Neural cell (in vitro differentiated cells): ENCODE data around the gene CLEC18B.
"Not testable (repeated sequence)": the region's sequence is repeated elsewhere in the genome, so short reads cannot be mapped to it uniquely, and the experiment has no call there.

Experiments used
- EP300 ChIP-seq: fragments of 450-650 bp; conservative IDR thresholded peaks from 2 replicates; pipeline ENCODE4 v1.6.1; 2014; ENCODE audit warnings: antibody characterized with exemption, mild to moderate bottlenecking, moderate library complexity; ENCODE audit not compliant: poor library complexity, severe bottlenecking
- MXI1 ChIP-seq: fragments of 450-650 bp; conservative IDR thresholded peaks from 2 replicates; pipeline ENCODE4 v1.6.1; 2014; ENCODE audit warnings: antibody characterized with exemption, mild to moderate bottlenecking; ENCODE audit not compliant: poor library complexity, severe bottlenecking
- TAF1 ChIP-seq: IDR thresholded peaks from 2 replicates; pipeline ENCODE4 v1.6.1; 2012; ENCODE audit warnings: low read depth
- TF ChIP-seq, protein P1 (sequence below): fragments of 450-650 bp; IDR thresholded peaks from 2 replicates; pipeline ENCODE4 v1.5.1; 2014; ENCODE audit warnings: antibody characterized with exemption, mild to moderate bottlenecking, moderate library complexity; ENCODE audit not compliant: poor library complexity, severe bottlenecking

DNA sequence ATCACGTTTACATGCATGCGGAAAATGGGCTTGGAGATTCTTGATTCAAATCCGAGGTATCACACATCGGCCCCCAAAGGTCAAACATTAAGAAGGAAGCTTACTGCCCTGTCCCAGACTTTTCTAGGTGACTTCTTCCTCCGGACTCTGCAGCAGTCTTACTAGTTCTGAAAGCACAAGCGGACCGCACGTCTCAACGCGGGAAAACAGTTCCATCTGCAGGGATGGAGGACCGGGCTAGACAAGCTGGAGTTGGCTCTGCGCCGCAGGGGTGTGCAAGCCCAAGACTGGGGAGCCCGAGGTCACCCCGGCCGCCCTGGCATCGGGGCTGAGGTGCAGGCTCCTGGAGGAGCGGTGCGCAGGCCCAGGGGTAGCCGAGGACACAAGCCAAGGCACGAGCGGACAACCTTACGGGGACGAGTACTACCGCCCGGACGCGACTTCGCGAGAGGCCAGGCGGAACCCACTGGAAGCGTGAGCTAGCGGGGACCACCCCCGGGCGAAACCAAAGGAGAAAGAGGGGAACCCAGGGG is 53.7 kb downstream of the CLEC18B start:
- not testable (repeated sequence) for TF ChIP-seq TAF1, EP300, MXI1
- TF ChIP-seq, protein P1, sequence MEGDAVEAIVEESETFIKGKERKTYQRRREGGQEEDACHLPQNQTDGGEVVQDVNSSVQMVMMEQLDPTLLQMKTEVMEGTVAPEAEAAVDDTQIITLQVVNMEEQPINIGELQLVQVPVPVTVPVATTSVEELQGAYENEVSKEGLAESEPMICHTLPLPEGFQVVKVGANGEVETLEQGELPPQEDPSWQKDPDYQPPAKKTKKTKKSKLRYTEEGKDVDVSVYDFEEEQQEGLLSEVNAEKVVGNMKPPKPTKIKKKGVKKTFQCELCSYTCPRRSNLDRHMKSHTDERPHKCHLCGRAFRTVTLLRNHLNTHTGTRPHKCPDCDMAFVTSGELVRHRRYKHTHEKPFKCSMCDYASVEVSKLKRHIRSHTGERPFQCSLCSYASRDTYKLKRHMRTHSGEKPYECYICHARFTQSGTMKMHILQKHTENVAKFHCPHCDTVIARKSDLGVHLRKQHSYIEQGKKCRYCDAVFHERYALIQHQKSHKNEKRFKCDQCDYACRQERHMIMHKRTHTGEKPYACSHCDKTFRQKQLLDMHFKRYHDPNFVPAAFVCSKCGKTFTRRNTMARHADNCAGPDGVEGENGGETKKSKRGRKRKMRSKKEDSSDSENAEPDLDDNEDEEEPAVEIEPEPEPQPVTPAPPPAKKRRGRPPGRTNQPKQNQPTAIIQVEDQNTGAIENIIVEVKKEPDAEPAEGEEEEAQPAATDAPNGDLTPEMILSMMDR: not testable (repeated sequence)
